ENCODE data around the gene ELAPOR2.
A peak's percentile ranks its signal among the peaks of the same experiment; 100 is the strongest.
"Not testable (repeated sequence)": the region's sequence is repeated elsewhere in the genome, so short reads cannot be mapped to it uniquely, and the experiment has no call there.

ELAPOR2 gene

DNA sequence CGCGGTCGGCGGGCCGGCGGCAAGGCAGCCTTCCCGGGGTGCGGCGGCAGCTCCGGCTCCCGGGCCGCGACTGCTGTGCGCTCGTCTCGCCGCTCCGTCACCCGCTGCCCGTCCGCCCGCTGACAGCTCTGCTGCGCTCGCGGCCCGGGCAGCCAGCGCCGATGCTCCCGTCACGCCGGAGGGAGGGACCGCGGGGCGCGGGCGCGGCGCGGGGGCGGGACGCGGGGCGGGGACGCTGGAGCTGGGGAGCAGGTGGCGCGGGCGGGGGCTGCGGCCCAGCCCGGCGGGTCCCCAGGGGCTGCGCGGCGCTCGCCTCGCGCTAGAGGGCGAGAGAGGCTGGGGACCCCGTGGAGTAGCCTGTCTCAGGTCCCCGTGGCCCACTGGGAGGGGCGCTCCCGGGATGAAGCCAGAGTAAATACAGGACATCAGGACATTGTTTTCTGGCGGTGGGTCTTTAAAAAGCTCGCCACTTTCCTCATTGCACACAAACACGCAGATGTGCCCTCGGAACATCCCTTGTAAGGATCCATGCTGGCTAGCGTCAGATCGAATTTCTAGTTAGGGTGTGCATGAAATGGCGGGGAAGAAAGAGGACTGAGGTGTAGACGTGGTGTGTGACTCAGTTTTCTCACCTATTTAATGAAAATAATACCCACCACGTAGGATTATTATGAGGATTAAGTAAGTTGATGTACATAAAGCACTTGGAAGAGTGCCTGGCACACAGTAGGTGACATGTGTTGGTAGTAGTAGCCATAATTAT lies at the start of gene ELAPOR2:
ELAPOR2 (minus strand) TSS at position 130 of the 763 bp plus-strand sequence. CDS start 141 bp downstream, outside the sequence.
- DNase-seq: peak; percentile 76

GRCh38 chr7:87107949-87108776 lies 48.7 kb upstream of the ELAPOR2 start:
- DNase-seq: no peak

DNA sequence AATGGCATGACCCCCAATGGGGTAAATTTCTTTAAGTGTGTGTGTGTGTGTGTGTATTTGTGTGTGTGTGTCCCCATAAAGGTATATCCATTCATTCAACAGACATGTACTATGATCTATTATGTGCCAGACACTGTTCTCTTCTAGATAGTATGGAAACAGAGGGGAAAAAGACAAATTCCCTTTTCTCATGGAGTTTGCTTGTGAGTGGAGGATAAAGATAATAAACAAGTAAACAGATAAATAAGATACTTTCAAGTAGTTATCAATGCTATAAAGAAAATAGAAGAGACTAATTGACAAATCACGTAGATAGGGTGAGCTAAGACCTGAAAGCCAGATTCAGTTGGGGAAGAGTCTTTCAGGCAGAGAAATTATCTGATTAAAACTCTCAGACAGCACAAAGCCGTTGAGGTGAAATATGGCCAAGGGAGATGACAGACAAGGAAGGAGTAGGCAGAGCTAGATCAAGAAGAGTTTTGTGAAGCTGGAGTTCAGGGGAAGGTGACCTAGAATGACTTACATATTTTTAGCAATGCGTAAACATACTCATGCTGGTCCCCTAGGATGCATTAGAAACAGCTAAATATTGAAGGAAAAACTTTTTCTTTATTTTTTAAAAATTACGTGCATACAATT lies 47.6 kb upstream of the ELAPOR2 start:
- no peak for DNase-seq

DNA sequence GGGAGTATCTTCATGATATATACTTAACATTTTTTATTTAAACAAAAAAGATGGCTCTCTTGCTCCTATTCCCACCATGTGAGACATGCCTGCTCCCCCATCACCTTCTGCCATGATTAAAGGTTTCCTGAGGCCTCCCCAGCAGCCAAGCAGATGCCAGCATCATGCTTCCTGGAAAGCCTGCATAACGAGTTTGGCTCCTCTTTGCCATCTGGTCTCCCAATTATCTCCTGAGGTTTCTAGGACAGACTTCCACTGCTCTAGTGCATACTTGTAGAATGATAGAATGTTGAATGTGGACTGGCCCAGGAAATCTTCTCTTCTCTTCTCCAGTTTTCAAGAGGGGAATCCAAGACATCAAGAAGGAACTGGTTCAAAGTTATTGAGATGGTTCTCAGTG lies 45.9 kb upstream of the ELAPOR2 start:
- DNase-seq: no peak

DNA sequence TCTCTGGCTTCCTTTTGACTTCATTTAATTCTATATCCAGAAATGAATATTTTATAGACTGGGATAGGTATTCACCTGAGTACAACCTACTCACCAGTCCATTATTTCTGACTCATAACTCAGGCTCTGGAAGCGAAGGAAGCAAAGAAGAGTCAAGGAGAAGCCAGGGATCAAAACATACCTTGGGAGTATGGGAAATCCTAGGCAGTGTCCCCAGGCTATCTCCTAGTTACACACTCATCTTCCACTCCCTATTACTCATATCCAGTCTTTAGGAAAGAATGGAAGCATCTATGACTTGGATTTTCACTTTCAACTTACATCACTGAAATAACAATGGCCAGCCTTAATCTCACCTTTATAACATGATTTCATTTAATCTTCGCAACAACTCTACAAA lies 40.9 kb upstream of the ELAPOR2 start:
- DNase-seq: no peak

DNA sequence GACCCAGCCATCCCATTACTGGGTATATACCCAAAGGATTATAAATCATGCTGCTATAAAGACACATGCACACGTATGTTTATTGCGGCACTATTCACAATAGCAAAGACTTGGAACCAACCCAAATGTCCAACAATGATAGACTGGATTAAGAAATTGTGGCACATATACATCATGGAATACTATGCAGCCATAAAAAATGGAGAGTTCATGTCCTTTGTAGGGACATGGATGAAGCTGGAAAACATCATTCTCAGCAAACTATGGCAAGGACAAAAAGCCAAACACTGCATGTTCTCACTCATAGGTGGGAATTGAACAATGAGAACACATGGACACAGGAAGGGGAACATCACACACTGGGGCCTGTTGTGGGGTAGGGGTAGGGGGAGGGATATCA lies 37.9 kb upstream of the ELAPOR2 start:
- DNase-seq: not testable (repeated sequence)

GRCh38 chr7:87094322-87094721 lies 34.9 kb upstream of the ELAPOR2 start:
- no peak for DNase-seq

DNA sequence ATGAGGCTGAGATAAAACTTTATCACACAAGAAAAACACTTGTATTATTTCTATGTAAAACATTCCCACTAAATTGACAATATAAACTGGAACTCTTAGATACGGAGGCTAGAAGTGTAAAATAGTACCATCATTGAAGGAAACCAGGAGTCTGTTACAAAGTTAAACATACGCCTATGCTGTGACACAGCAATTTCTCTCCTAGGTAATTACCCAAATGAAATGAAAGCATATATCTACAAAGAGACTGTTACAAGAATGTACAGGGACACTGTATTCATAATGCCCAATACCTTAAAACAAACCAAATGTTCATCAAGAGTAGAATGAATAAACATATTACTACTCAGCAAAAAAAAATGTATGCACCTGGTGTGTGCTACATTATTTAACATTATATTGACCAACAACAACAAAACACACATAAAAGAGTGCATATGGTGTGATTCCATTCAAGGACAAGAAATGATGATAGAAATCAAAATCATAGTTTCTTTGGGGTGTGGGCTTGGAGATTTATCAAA lies 33.2 kb upstream of the ELAPOR2 start:
- no peak for DNase-seq

GRCh38 chr7:87091487-87092066 lies 32.1 kb upstream of the ELAPOR2 start:
- DNase-seq: no peak

GRCh38 chr7:87083865-87084519 lies 24.5 kb upstream of the ELAPOR2 start:
- DNase-seq: peak; percentile 24

DNA sequence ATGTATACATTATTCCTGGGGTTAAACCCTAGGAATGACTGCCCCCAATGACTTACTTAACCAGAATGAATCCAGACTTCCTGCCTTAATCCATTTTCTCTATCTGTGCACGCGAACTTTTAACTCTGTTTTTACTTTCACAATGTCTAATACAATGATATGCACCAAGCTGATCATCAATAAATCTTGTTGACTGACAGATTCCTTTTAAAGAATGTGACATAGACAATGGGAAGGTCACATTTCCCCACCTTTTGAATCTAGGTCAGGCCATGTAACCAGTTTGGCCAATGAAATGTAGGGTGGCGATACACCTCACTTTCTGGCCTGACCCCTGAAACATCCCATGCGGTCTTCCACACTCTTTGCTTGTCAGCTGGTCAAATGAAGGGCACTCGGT lies 23.2 kb upstream of the ELAPOR2 start:
- DNase-seq: no peak

- peak; percentile 31 for DNase-seq
Observed at GRCh38 chr7:87075671-87076404, 16.4 kb upstream of the ELAPOR2 start.

DNA sequence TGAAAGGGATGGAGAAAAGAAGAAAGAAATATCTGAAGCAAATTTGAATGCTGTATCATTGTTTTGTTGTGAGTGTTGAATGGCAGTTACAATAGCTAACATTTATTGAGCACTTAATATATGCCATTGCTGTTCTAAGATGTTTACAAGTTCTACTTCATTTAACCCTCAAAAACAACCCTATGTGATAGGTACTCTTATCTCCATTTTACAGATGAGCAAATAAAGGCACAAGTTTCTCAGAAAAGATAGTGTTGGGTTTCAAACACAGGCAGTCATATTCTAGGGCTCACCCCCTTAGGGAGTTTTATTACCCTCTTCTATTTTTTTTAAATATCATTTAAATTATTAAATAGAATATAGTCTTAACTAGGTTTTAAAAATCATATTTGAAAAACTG lies 8.3 kb upstream of the ELAPOR2 start:
- no peak for DNase-seq

GRCh38 chr7:87060288-87060537 lies 759 bp upstream of the ELAPOR2 start:
- DNase-seq: no peak

- no peak for DNase-seq
Observed at GRCh38 chr7:87058744-87059524, 520 bp downstream of the ELAPOR2 start.

DNA sequence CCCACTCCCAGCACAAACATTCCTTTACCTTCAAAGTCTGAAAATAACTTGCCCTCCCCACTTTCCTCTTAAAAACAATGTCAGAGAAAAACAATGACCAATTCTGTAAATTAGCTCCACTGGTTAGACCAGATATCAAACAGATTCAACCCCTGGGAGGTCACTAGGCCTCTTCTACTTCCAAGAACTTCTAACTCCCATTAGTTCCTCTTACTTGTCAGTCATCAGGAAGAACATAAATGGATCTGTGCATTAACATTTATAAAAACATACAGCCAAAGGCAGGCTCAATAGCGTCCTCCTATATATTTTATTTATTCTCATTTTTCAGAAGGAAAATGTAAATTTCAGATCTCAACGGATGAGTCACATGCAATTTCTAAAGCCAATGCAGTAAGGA lies 2.2 kb downstream of the ELAPOR2 start:
- no peak for DNase-seq

DNA sequence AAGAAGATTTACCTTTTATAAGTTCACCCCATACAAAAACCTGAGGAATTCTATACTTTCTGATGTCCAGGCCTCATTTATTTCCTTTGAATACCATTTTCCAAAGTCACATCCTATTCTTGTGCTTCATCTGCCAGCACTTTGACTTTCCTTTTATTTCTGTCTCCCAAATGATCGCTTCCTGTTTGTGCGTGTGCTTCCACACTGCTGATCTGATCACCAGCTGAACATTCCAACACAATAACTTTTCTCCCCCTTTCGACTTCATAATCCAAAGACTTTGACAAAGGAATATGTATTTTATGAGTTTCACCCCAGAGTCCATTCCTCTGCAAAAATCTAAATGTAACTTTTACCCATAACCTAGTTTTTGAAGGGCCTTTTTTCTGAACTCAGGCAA lies 3.1 kb downstream of the ELAPOR2 start:
- no peak for DNase-seq

DNA sequence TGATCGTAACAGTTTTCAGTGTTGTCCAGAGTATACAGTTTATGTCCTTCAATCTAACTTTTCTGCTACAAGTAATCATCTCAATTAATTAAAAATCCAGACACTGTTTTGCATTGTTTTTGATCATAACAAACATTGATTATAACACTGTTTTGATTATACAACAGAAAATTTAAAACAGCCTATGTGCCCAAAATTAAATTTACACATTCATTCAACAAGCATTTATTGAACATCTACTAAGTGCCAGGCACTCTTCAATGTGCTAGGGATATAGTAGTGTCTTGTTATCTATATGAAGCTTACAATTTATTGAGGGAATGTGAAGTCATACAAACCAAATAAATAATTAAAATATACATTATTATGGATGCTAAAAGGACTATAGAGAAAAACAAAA lies 10.6 kb downstream of the ELAPOR2 start:
- DNase-seq: no peak

GRCh38 chr7:87046456-87046855 lies 13.0 kb downstream of the ELAPOR2 start:
- DNase-seq: no peak

GRCh38 chr7:87044713-87045112 lies 14.7 kb downstream of the ELAPOR2 start:
- not testable (repeated sequence) for DNase-seq

DNA sequence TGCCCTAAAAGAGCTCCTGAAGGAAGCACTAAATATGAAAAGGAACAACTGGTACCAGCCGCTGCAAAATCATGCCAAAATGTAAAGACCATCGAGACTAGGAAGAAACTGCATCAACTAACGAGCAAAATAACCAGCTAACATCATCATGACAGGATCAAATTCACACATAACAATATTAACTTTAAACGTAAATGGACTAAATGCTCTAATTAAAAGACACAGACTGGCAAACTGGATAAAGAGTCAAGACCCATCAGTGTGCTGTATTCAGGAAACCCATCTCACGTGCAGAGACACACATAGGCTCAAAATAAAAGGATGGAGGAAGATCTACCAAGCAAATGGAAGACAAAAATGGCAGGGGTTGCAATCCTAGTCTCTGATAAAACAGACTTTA lies 17.9 kb downstream of the ELAPOR2 start:
- DNase-seq: not testable (repeated sequence)
